Measurements from ENCODE around the gene SPA17.

DNA sequence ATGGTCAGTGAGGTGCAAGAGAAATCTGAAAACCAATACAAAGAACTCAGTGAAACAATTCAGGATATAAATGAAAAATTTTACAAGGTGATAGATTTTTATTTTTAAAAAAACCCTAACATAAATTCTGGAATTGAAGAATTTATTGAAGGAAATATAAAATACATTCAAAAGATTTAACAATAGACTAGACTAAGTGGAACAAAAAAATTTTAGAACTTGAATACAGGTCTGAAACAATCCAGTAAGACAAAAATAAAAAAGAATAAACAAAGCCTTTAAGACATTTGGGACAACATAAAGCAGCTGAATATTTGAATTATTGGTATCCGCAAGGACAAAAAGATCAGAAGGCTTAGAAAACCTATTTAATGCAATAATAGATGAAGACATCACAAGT lies 8.7 kb downstream of the SPA17 start:
- TF ChIP-seq, protein P1, sequence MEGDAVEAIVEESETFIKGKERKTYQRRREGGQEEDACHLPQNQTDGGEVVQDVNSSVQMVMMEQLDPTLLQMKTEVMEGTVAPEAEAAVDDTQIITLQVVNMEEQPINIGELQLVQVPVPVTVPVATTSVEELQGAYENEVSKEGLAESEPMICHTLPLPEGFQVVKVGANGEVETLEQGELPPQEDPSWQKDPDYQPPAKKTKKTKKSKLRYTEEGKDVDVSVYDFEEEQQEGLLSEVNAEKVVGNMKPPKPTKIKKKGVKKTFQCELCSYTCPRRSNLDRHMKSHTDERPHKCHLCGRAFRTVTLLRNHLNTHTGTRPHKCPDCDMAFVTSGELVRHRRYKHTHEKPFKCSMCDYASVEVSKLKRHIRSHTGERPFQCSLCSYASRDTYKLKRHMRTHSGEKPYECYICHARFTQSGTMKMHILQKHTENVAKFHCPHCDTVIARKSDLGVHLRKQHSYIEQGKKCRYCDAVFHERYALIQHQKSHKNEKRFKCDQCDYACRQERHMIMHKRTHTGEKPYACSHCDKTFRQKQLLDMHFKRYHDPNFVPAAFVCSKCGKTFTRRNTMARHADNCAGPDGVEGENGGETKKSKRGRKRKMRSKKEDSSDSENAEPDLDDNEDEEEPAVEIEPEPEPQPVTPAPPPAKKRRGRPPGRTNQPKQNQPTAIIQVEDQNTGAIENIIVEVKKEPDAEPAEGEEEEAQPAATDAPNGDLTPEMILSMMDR (conservative IDR thresholded peaks at IDR 0.05; ENCODE audit: low read length): no peak
- no peak for TF ChIP-seq EZH2phosphoT487 (IDR thresholded peaks at IDR 0.05; ENCODE audit: borderline replicate concordance, low read depth, low read length)

All from OCI-LY7 (cell line).